Vagina (tissue), 2 donors: ENCODE results near the gene TASP1. TPM values are rescaled to one million over a fixed set of nuclear protein-coding genes. Genes with fewer than 3 reads are reported as not detected.

Experiments used
- DNase-seq, 2 donors: peaks; one replicate each; pipeline ENCODE4 v3.0.0-alpha.2; 2017; ENCODE audit errors: extremely low spot score in 2 of 2
- H3K27ac ChIP-seq: fragments of 200-600 bp; sonication (generic); one replicate; pipeline ENCODE4 v1.5.1; 2019
- H3K27me3 ChIP-seq: fragments of 200-600 bp; sonication (generic); one replicate; pipeline ENCODE4 v1.5.1; 2019
- H3K36me3 ChIP-seq, 2 donors: fragments of 200-600 bp; sonication (generic); one replicate each; pipeline ENCODE4 v1.5.1; 2017 to 2019
- H3K4me1 ChIP-seq: fragments of 200-600 bp; sonication (generic); one replicate; pipeline ENCODE4 v1.5.1; 2019
- H3K4me3 ChIP-seq, 2 donors: fragments of 200-600 bp; sonication (generic); 1 replicate in 1 of 2; 2 replicates in 1 of 2; pipeline ENCODE4 v1.5.1; 2016 to 2019
- H3K9me3 ChIP-seq: fragments of 200-600 bp; sonication (generic); one replicate; pipeline ENCODE4 v1.5.1; 2019
- POLR2A ChIP-seq, 2 donors: fragments of 450-650 bp; IDR thresholded peaks; one replicate each; pipeline ENCODE4 v1.6.1; 2017; ENCODE audit warnings: antibody characterized with exemption in 2 of 2, mild to moderate bottlenecking in 2 of 2, moderate library complexity in 2 of 2
- POLR2AphosphoS5 ChIP-seq, 2 donors: sonication (generic); formaldehyde crosslinking; IDR thresholded peaks; one replicate each; pipeline ENCODE4 v1.9.0; 2017; ENCODE audit warnings: antibody characterized with exemption in 2 of 2, mild to moderate bottlenecking in 2 of 2, low read depth in 1 of 2; ENCODE audit not compliant: insufficient read depth in 1 of 2
- intact Hi-C: fragments of 100-400 bp; cut with DNase I; formaldehyde crosslinking; loops from one replicate; pipeline ENCODE4 v1.15.1; 2023
- total RNA-seq: library from RNA; depleted of rRNA; stranded (reverse); fragments of >200 nt; gene quantifications from one replicate; pipeline ENCODE4 v1.2.3, GENCODE V29; 2016
- TF ChIP-seq, protein P1 (sequence below), 3 experiments: fragments of 450-650 bp in 2 of 3; fragments of 200-600 bp in 1 of 3; sonication (generic) in 1 of 3; IDR thresholded peaks; one replicate each; pipeline ENCODE4 v1.5.1; 2017 to 2019; ENCODE audit warnings: antibody characterized with exemption in 3 of 3, mild to moderate bottlenecking in 2 of 3, moderate library complexity in 2 of 3

Gene TASP1
- total RNA-seq, 1 donor from 2014 or later, result 12.5 TPM

DNA sequence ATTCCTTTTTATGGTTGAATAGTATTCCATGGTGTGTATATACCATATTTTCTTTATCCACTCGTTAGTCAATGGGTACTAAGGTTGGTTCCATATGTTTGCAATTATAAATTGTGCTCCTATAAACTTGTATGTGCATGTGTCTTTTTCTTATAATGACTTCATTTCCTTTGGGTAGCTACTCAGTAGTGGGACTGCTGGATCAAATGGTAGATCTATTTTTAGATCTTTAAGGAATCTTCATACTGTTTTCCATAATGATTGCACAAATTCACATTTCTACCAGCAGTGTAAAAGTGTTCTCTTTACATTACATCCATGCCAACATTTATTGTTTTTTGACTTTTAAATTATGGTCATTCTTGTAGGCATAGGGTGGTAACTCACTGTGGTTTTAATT lies 164.3 kb downstream of the TASP1 start:
- TF ChIP-seq POLR2A (IDR thresholded peaks at IDR 0.05) (no peak), POLR2AphosphoS5 (IDR thresholded peaks at IDR 0.05; ENCODE audit: insufficient read depth in 1 of 2, low read depth in 1 of 2) (no peak)
- TF ChIP-seq, protein P1, sequence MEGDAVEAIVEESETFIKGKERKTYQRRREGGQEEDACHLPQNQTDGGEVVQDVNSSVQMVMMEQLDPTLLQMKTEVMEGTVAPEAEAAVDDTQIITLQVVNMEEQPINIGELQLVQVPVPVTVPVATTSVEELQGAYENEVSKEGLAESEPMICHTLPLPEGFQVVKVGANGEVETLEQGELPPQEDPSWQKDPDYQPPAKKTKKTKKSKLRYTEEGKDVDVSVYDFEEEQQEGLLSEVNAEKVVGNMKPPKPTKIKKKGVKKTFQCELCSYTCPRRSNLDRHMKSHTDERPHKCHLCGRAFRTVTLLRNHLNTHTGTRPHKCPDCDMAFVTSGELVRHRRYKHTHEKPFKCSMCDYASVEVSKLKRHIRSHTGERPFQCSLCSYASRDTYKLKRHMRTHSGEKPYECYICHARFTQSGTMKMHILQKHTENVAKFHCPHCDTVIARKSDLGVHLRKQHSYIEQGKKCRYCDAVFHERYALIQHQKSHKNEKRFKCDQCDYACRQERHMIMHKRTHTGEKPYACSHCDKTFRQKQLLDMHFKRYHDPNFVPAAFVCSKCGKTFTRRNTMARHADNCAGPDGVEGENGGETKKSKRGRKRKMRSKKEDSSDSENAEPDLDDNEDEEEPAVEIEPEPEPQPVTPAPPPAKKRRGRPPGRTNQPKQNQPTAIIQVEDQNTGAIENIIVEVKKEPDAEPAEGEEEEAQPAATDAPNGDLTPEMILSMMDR (IDR thresholded peaks at IDR 0.05), result no peak
- intact Hi-C loops, result no loop called here
- H3K36me3 ChIP-seq, result no peaks in the 10 kb centered on the region
- H3K4me3 ChIP-seq, result no peak overlapping the region
- H3K9me3 ChIP-seq, result no peaks in the 10 kb centered on the region
- no peak overlapping the region for H3K27ac ChIP-seq
- no peak for DNase-seq
- H3K4me1 ChIP-seq, result no peaks in the 10 kb centered on the region
- H3K27me3 ChIP-seq, result no peaks in the 10 kb centered on the region

DNA sequence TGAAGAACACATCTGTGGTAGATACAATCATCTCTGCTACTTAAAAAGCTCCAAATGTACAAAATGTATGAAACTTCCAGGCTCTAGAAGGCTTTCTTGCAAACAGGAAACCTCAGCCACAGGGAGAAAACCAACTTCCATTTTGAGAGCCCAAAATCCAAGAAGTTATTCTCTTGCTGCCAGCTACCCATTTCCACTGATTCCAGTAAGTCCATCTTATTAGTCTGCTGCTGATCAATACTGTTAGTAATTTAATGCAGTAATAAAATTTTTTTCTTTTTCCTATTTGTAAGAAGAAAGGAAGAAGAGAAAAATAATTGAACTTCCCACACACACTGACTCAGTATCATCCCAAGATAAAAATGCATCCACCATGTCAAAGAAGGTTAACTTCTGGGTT lies 169.5 kb downstream of the TASP1 start:
- no peak for TF ChIP-seq POLR2AphosphoS5 (IDR thresholded peaks at IDR 0.05; ENCODE audit: insufficient read depth in 1 of 2, low read depth in 1 of 2)
- TF ChIP-seq, protein P1 (IDR thresholded peaks at IDR 0.05), result no peak
- no peak for TF ChIP-seq POLR2A (IDR thresholded peaks at IDR 0.05)
- Histone ChIP-seq H3K9me3 (no peaks in the 10 kb centered on the region), H3K27me3 (no peaks in the 10 kb centered on the region), H3K4me1 (no peaks in the 10 kb centered on the region), H3K27ac (no peak overlapping the region), H3K4me3 (no peak overlapping the region), H3K36me3 (no peaks in the 10 kb centered on the region)
- intact Hi-C loops, result no loop called here
- no peak for DNase-seq

DNA sequence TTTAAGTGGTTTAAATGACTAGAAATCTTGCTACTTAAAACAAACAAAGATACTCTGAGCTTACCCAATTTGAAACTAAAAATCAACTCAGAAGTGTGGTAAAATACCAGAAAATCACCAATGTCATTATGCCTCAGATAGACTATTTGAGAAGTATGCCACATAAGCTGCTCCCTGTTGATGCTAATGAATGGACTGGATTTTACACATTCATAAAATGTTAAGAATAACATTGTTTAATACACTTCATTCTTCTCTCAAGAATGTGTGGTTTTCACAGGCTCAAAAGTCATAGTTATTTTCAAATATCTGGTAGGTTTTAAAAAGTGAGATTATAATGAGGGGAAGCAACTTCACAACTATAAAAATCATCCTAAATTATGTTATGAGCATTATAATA lies 170.6 kb downstream of the TASP1 start:
- Histone ChIP-seq H3K36me3 (no peaks in the 10 kb centered on the region), H3K4me3 (no peak overlapping the region), H3K27ac (no peak overlapping the region), H3K9me3 (no peaks in the 10 kb centered on the region), H3K4me1 (no peaks in the 10 kb centered on the region), H3K27me3 (no peaks in the 10 kb centered on the region)
- TF ChIP-seq POLR2A (IDR thresholded peaks at IDR 0.05), result no peak
- TF ChIP-seq, protein P1 (IDR thresholded peaks at IDR 0.05), result no peak
- TF ChIP-seq POLR2AphosphoS5 (IDR thresholded peaks at IDR 0.05; ENCODE audit: insufficient read depth in 1 of 2, low read depth in 1 of 2), result no peak
- DNase-seq, result no peak
- intact Hi-C loops, result no loop called here

DNA sequence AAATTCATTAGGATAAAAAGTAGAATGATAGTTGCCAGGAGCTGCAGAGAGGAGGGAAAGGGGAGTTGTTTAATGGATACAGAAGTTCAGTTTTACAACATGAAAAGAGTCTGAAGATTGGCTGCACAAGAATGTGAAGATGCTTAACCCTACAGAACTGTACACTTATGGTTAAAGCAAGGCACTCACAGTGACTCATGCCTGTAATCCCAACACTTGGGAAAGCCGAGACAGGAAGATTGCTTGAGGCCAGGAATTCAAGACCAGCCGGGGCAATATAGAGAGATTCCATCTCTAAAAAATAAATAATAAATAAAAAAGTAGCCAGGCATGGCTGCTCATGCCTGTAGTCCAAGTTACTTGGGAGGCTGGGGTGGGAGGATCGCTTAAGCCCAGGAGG lies 174.0 kb downstream of the TASP1 start:
- no peaks in the 10 kb centered on the region for H3K27me3 ChIP-seq
- no peaks in the 10 kb centered on the region for H3K36me3 ChIP-seq
- TF ChIP-seq, protein P1 (IDR thresholded peaks at IDR 0.05), result no peak
- TF ChIP-seq POLR2A (IDR thresholded peaks at IDR 0.05), result no peak
- TF ChIP-seq POLR2AphosphoS5 (IDR thresholded peaks at IDR 0.05; ENCODE audit: insufficient read depth in 1 of 2, low read depth in 1 of 2), result no peak
- intact Hi-C loops, result no loop called here
- no peak for DNase-seq
- H3K4me1 ChIP-seq, result no peaks in the 10 kb centered on the region
- no peaks in the 10 kb centered on the region for H3K9me3 ChIP-seq
- H3K4me3 ChIP-seq, result no peak overlapping the region
- H3K27ac ChIP-seq, result no peak overlapping the region

DNA sequence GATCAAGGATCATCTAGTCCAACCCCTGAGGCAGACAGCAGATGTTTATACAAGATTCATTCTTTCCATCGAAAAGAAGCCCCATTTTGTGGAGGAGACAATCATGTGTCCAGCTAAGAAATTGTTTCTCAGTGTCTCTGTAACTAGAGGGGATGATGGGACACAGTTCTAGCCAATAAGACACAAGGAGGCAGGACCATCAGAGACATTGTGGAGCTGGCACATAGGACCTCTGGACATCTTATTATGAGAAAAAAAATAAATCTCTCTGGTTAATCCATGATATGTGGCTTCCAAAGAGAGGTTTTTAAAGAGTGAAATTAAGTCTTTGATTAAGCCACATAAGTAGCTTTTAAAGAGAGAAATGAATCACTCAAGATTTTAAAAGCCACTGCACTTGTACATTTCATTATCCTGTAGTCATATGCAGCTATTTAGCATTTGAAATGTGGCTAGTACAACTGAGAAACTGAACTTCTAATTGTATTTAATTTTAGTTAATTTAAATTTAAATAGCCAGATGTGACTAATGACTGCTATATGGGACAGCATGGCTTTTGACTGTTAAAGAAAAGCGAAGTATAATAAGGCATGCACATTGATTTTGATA lies 176.8 kb downstream of the TASP1 start:
- no peaks in the 10 kb centered on the region for H3K9me3 ChIP-seq
- intact Hi-C loops, result no loop called here
- no peak for DNase-seq
- H3K36me3 ChIP-seq, result no peaks in the 10 kb centered on the region
- TF ChIP-seq POLR2A (IDR thresholded peaks at IDR 0.05), result no peak
- TF ChIP-seq, protein P1 (IDR thresholded peaks at IDR 0.05), result no peak
- no peak for TF ChIP-seq POLR2AphosphoS5 (IDR thresholded peaks at IDR 0.05; ENCODE audit: insufficient read depth in 1 of 2, low read depth in 1 of 2)
- H3K27ac ChIP-seq, result no peak overlapping the region
- H3K4me3 ChIP-seq, result no peak overlapping the region
- H3K4me1 ChIP-seq, result no peaks in the 10 kb centered on the region
- no peaks in the 10 kb centered on the region for H3K27me3 ChIP-seq
